ENCODE results near the gene NR6A1.

Gene NR6A1

GRCh38 chr9:124747065-124747464 lies 24.0 kb downstream of the NR6A1 start:
- Histone ChIP-seq H3K36me3 (replicated peaks in 1 of 2; ENCODE audit: control insufficient read depth in 2 of 2, insufficient read depth in 2 of 2, low read length in 2 of 2) (no peaks in the 10 kb centered on the region), H3K4me1 (ENCODE audit: control insufficient read depth in 2 of 2, insufficient read depth in 1 of 2, low read depth in 1 of 2, low read length in 2 of 2) (peaks cover 5 to 9% of the 10 kb centered on the region in 2 donors)
- no CpG with 5 or more reads among the region's 4 CpGs for WGBS, 2 donors (ENCODE audit: extremely low coverage in 2 of 2, insufficient read length in 2 of 2, insufficient replicate concordance in 1 of 2)

GRCh38 chr9:124743686-124744348 lies 27.3 kb downstream of the NR6A1 start:
- WGBS, 2 donors (ENCODE audit: extremely low coverage in 2 of 2, insufficient read length in 2 of 2, insufficient replicate concordance in 1 of 2): no CpG with 5 or more reads among the region's 5 CpGs
- Histone ChIP-seq H3K36me3 (replicated peaks in 1 of 2; ENCODE audit: control insufficient read depth in 2 of 2, insufficient read depth in 2 of 2, low read length in 2 of 2) (peaks cover 0 to 2% of the 10 kb centered on the region in 2 donors), H3K9ac (ENCODE audit: low read depth, low read length, poor library complexity) (no peak overlapping the region)

More at GRCh38 chr9:124747065-124747464, 24.0 kb downstream of the NR6A1 start:
- H3K4me3 ChIP-seq (ENCODE audit: low read length in 2 of 2): no peak overlapping the region
- no peak overlapping the region for H3K4ac ChIP-seq (ENCODE audit: low read length)
- DNase-seq (ENCODE audit: low spot score): no peak
- H4K91ac ChIP-seq (ENCODE audit: low read depth, low read length, poor library complexity): no peak overlapping the region
- H3K27me3 ChIP-seq (ENCODE audit: control insufficient read depth in 3 of 3, insufficient read depth in 3 of 3, low read depth in 1 of 3, low read length in 3 of 3): no peaks in the 10 kb centered on the region
- H3K79me1 ChIP-seq (ENCODE audit: low read depth, low read length): peaks cover 2% of the 10 kb centered on the region
- no peak overlapping the region for H2AFZ ChIP-seq (ENCODE audit: low read length)
- H3K23ac ChIP-seq (ENCODE audit: low read depth, low read length, poor library complexity): no peak overlapping the region
- no peak overlapping the region for H3K14ac ChIP-seq (ENCODE audit: low read length)
- H3K4me2 ChIP-seq (ENCODE audit: insufficient read depth, low read length, poor library complexity, severe bottlenecking): no peak overlapping the region
- H2AK5ac ChIP-seq (ENCODE audit: low read depth, low read length): no peak overlapping the region
- H3K18ac ChIP-seq (ENCODE audit: low read length): no peak overlapping the region
- H3K9me3 ChIP-seq (replicated peaks in 1 of 2; ENCODE audit: control insufficient read depth in 2 of 2, insufficient read depth in 1 of 2, low read depth in 1 of 2, low read length in 2 of 2): peaks cover 0 to 2% of the 10 kb centered on the region in 2 donors
- no peak overlapping the region for H3K9ac ChIP-seq (ENCODE audit: low read depth, low read length, poor library complexity)
- no peak overlapping the region for H4K8ac ChIP-seq (ENCODE audit: low read depth, low read length)
- H2BK15ac ChIP-seq (ENCODE audit: low read length): no peak overlapping the region
- no peak overlapping the region for H3K27ac ChIP-seq (replicated peaks; ENCODE audit: low read length)
- no peak overlapping the region for H2BK12ac ChIP-seq (ENCODE audit: low read length)
- H2BK120ac ChIP-seq (ENCODE audit: low read depth, low read length): no peak overlapping the region
- no peak overlapping the region for H2BK5ac ChIP-seq (ENCODE audit: low read length)

GRCh38 chr9:124742940-124743339 lies 28.2 kb downstream of the NR6A1 start:
- H3K27ac ChIP-seq (replicated peaks; ENCODE audit: low read length): peak overlapping the region; percentile 5
- H3K4me2 ChIP-seq (ENCODE audit: insufficient read depth, low read length, poor library complexity, severe bottlenecking): no peak overlapping the region
- no peak overlapping the region for H3K4me3 ChIP-seq (ENCODE audit: low read length in 2 of 2)

More at GRCh38 chr9:124743686-124744348, 27.3 kb downstream of the NR6A1 start:
- Histone ChIP-seq H3K23ac (ENCODE audit: low read depth, low read length, poor library complexity) (no peak overlapping the region), H2AK5ac (ENCODE audit: low read depth, low read length) (no peak overlapping the region), H2BK120ac (ENCODE audit: low read depth, low read length) (no peak overlapping the region), H2BK15ac (ENCODE audit: low read length) (no peak overlapping the region), H3K4me3 (ENCODE audit: low read length in 2 of 2) (no peak overlapping the region), H2BK5ac (ENCODE audit: low read length) (no peak overlapping the region), H3K4ac (ENCODE audit: low read length) (no peak overlapping the region), H4K8ac (ENCODE audit: low read depth, low read length) (no peak overlapping the region), H3K4me2 (ENCODE audit: insufficient read depth, low read length, poor library complexity, severe bottlenecking) (no peak overlapping the region), H3K14ac (ENCODE audit: low read length) (no peak overlapping the region), H3K27ac (replicated peaks; ENCODE audit: low read length) (no peak overlapping the region), H4K91ac (ENCODE audit: low read depth, low read length, poor library complexity) (no peak overlapping the region), H2AFZ (ENCODE audit: low read length) (no peak overlapping the region), H2BK12ac (ENCODE audit: low read length) (no peak overlapping the region), H3K79me1 (ENCODE audit: low read depth, low read length) (peaks cover 4% of the 10 kb centered on the region), H3K18ac (ENCODE audit: low read length) (peak overlapping the region; percentile 46), H3K27me3 (ENCODE audit: control insufficient read depth in 3 of 3, insufficient read depth in 3 of 3, low read depth in 1 of 3, low read length in 3 of 3) (no peaks in the 10 kb centered on the region), H3K9me3 (replicated peaks in 1 of 2; ENCODE audit: control insufficient read depth in 2 of 2, insufficient read depth in 1 of 2, low read depth in 1 of 2, low read length in 2 of 2) (no peaks in the 10 kb centered on the region), H3K4me1 (ENCODE audit: control insufficient read depth in 2 of 2, insufficient read depth in 1 of 2, low read depth in 1 of 2, low read length in 2 of 2) (peaks cover 5 to 7% of the 10 kb centered on the region in 2 donors)
- no peak for DNase-seq (ENCODE audit: low spot score)

GRCh38 chr9:124741662-124742061 lies 29.4 kb downstream of the NR6A1 start:
- Histone ChIP-seq H2BK15ac (ENCODE audit: low read length) (no peak overlapping the region), H3K79me1 (ENCODE audit: low read depth, low read length) (peaks cover 2% of the 10 kb centered on the region), H3K36me3 (replicated peaks in 1 of 2; ENCODE audit: control insufficient read depth in 2 of 2, insufficient read depth in 2 of 2, low read length in 2 of 2) (peaks cover 0 to 2% of the 10 kb centered on the region in 2 donors), H2BK5ac (ENCODE audit: low read length) (no peak overlapping the region), H2AFZ (ENCODE audit: low read length) (no peak overlapping the region), H4K91ac (ENCODE audit: low read depth, low read length, poor library complexity) (no peak overlapping the region), H3K4me2 (ENCODE audit: insufficient read depth, low read length, poor library complexity, severe bottlenecking) (no peak overlapping the region), H3K9me3 (replicated peaks in 1 of 2; ENCODE audit: control insufficient read depth in 2 of 2, insufficient read depth in 1 of 2, low read depth in 1 of 2, low read length in 2 of 2) (no peaks in the 10 kb centered on the region), H3K4me3 (ENCODE audit: low read length in 2 of 2) (no peak overlapping the region), H3K27ac (replicated peaks; ENCODE audit: low read length) (no peak overlapping the region), H4K8ac (ENCODE audit: low read depth, low read length) (no peak overlapping the region), H3K4me1 (ENCODE audit: control insufficient read depth in 2 of 2, insufficient read depth in 1 of 2, low read depth in 1 of 2, low read length in 2 of 2) (peaks cover 5 to 7% of the 10 kb centered on the region in 2 donors), H3K27me3 (ENCODE audit: control insufficient read depth in 3 of 3, insufficient read depth in 3 of 3, low read depth in 1 of 3, low read length in 3 of 3) (no peaks in the 10 kb centered on the region), H3K23ac (ENCODE audit: low read depth, low read length, poor library complexity) (no peak overlapping the region), H3K14ac (ENCODE audit: low read length) (no peak overlapping the region), H2BK120ac (ENCODE audit: low read depth, low read length) (no peak overlapping the region), H3K4ac (ENCODE audit: low read length) (no peak overlapping the region), H3K18ac (ENCODE audit: low read length) (no peak overlapping the region), H2BK12ac (ENCODE audit: low read length) (no peak overlapping the region), H2AK5ac (ENCODE audit: low read depth, low read length) (no peak overlapping the region), H3K9ac (ENCODE audit: low read depth, low read length, poor library complexity) (no peak overlapping the region)
- no CpG with 5 or more reads among the region's 4 CpGs for WGBS, 2 donors (ENCODE audit: extremely low coverage in 2 of 2, insufficient read length in 2 of 2, insufficient replicate concordance in 1 of 2)
- no peak for DNase-seq (ENCODE audit: low spot score)

More at GRCh38 chr9:124742940-124743339, 28.2 kb downstream of the NR6A1 start:
- H3K36me3 ChIP-seq (replicated peaks in 1 of 2; ENCODE audit: control insufficient read depth in 2 of 2, insufficient read depth in 2 of 2, low read length in 2 of 2): peaks cover 0 to 2% of the 10 kb centered on the region in 2 donors
- no peak overlapping the region for H2BK5ac ChIP-seq (ENCODE audit: low read length)
- no peak overlapping the region for H3K14ac ChIP-seq (ENCODE audit: low read length)
- no peak overlapping the region for H4K8ac ChIP-seq (ENCODE audit: low read depth, low read length)
- H3K79me1 ChIP-seq (ENCODE audit: low read depth, low read length): peaks cover 4% of the 10 kb centered on the region
- H3K9ac ChIP-seq (ENCODE audit: low read depth, low read length, poor library complexity): no peak overlapping the region
- no peak overlapping the region for H4K91ac ChIP-seq (ENCODE audit: low read depth, low read length, poor library complexity)
- H2BK12ac ChIP-seq (ENCODE audit: low read length): no peak overlapping the region
- H3K23ac ChIP-seq (ENCODE audit: low read depth, low read length, poor library complexity): no peak overlapping the region
- no peak overlapping the region for H2AK5ac ChIP-seq (ENCODE audit: low read depth, low read length)
- no peaks in the 10 kb centered on the region for H3K27me3 ChIP-seq (ENCODE audit: control insufficient read depth in 3 of 3, insufficient read depth in 3 of 3, low read depth in 1 of 3, low read length in 3 of 3)
- H2BK120ac ChIP-seq (ENCODE audit: low read depth, low read length): no peak overlapping the region
- DNase-seq (ENCODE audit: low spot score): no peak
- no peak overlapping the region for H3K18ac ChIP-seq (ENCODE audit: low read length)
- no peak overlapping the region for H2BK15ac ChIP-seq (ENCODE audit: low read length)
- no peak overlapping the region for H3K4ac ChIP-seq (ENCODE audit: low read length)
- H2AFZ ChIP-seq (ENCODE audit: low read length): no peak overlapping the region
- H3K9me3 ChIP-seq (replicated peaks in 1 of 2; ENCODE audit: control insufficient read depth in 2 of 2, insufficient read depth in 1 of 2, low read depth in 1 of 2, low read length in 2 of 2): no peaks in the 10 kb centered on the region
- peaks cover 5 to 7% of the 10 kb centered on the region in 2 donors for H3K4me1 ChIP-seq (ENCODE audit: control insufficient read depth in 2 of 2, insufficient read depth in 1 of 2, low read depth in 1 of 2, low read length in 2 of 2)

Measured in neuronal stem cell (in vitro differentiated cells).